GM10847 (cell line): Measurements from ENCODE around the gene CCDC160.

Experiments
- POLR2A ChIP-seq: IDR thresholded peaks from 2 replicates; pipeline ENCODE4 v1.6.1; 2011; ENCODE audit not compliant: insufficient read length; ENCODE audit errors: extremely low read depth

CCDC160 gene

GRCh38 chrX:134255555-134255954, 18.6 kb downstream of the CCDC160 start:
- no peak for TF ChIP-seq POLR2A

- no peak for TF ChIP-seq POLR2A
Observed at GRCh38 chrX:134256684-134257083, 19.7 kb downstream of the CCDC160 start.

- no peak for TF ChIP-seq POLR2A
Observed at GRCh38 chrX:134258202-134258601, 21.2 kb downstream of the CCDC160 start.

- TF ChIP-seq POLR2A = no peak
Observed at GRCh38 chrX:134287346-134287745, 50.4 kb downstream of the CCDC160 start.

GRCh38 chrX:134294548-134294947, 57.6 kb downstream of the CCDC160 start:
- no peak for TF ChIP-seq POLR2A
